ENCODE measurements around the gene PLA2G12B. TPM values are rescaled to one million over a fixed set of nuclear protein-coding genes. Genes with fewer than 3 reads are reported as not detected.
"Not testable (repeated sequence)": the region's sequence is repeated elsewhere in the genome, so short reads cannot be mapped to it uniquely, and the experiment has no call there.

The PLA2G12B gene, protein sequence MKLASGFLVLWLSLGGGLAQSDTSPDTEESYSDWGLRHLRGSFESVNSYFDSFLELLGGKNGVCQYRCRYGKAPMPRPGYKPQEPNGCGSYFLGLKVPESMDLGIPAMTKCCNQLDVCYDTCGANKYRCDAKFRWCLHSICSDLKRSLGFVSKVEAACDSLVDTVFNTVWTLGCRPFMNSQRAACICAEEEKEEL
- not detected for total RNA-seq

DNA sequence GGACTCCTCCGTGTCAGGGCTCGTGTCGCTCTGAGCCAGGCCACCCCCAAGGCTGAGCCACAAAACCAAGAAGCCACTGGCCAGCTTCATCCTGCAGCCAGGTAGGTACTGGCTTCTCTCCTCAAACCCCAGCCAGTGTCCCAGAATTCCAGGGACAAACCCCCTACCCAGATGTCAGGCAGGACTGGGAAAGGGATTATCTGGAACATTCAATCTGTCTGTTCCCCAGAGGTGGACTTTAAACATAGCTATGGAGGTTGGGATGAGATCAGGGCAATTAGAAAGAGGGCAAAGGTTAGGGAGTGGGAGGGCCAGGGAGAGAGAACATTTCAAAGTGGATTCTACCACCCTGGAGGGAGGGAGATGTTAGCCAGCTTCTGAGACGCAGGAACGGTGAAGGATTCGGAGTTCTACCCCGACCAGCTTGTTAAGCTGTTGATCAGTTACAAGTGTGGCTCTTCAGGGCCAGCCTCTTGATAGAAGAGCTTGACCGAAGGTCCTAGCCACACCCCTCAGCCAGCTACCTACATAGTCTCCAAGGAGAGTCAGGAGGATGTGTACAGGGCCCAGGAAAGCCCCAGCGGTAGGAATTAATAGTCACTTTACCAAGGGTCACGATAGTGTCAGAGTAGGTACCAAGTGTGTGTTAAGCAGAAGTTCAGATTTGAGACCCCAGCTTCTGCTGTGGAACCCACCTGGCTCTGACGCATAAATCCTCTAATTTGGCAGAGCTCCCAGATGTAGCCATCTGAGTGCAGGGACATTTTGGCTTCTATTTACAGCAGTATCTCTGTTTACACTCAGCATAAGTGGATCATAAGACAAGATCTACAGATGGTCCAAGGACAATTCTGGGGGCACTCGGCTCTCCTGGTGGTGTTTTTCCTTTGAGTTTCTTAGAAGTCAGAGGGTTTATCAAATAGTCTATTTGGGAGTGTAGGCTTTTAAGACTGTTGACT, at the start of gene PLA2G12B:
TSS of gene PLA2G12B (minus strand) at position 211 of the 959 bp plus-strand sequence. CDS start at position 90, 121 bp downstream.
- no peak within 1 kb of the TSS for H3K4me3 ChIP-seq
- 83% methylated on average over 11 of the region's 12 CpGs for WGBS
- intact Hi-C loops (cut with DNase I): no loop called here
- peaks cover 0 to 8% (median 0%) of the 10 kb centered on the region in 4 donors for H3K27me3 ChIP-seq
- TF ChIP-seq POLR2AphosphoS5 (IDR thresholded peaks at IDR 0.05): no peak
- TF ChIP-seq EP300 (IDR thresholded peaks at IDR 0.05): no peak
- no peak for TF ChIP-seq CTCF (IDR thresholded peaks at IDR 0.05)
- H3K4me1 ChIP-seq: peaks cover 0 to 7% (median 0%) of the 10 kb centered on the region in 4 donors
- DNase-seq (ENCODE audit: extremely low spot score): no peak
- H3K27ac ChIP-seq (replicated peaks in 1 of 4): no peak within 1 kb of the TSS
- H3K9me3 ChIP-seq: no peaks in the 10 kb centered on the region
- no peaks in the 10 kb centered on the region for H3K36me3 ChIP-seq

GRCh38 chr10:73003822-73004221, 49.2 kb upstream of the PLA2G12B start:
- H3K27ac ChIP-seq (replicated peaks in 1 of 4): no peak overlapping the region
- H3K4me1 ChIP-seq: no peaks in the 10 kb centered on the region
- no peaks in the 10 kb centered on the region for H3K9me3 ChIP-seq
- H3K36me3 ChIP-seq: peaks cover 12 to 59% (median 39%) of the 10 kb centered on the region in 4 donors
- no peak overlapping the region for H3K4me3 ChIP-seq
- no peak for TF ChIP-seq POLR2AphosphoS5 (IDR thresholded peaks at IDR 0.05)
- no peak for TF ChIP-seq CTCF (IDR thresholded peaks at IDR 0.05)
- no peak for TF ChIP-seq EP300 (IDR thresholded peaks at IDR 0.05)
- no peak for TF ChIP-seq POLR2A (IDR thresholded peaks at IDR 0.05; ENCODE audit: low read depth)
- no peak for DNase-seq (ENCODE audit: extremely low spot score)
- no peaks in the 10 kb centered on the region for H3K27me3 ChIP-seq
- intact Hi-C loops (cut with DNase I): no loop called here

- H3K36me3 ChIP-seq: peaks cover 11 to 31% (median 20%) of the 10 kb centered on the region in 4 donors
- intact Hi-C loops (cut with DNase I): no loop called here
Measured at GRCh38 chr10:73000973-73001372, 46.4 kb upstream of the PLA2G12B start.

DNA sequence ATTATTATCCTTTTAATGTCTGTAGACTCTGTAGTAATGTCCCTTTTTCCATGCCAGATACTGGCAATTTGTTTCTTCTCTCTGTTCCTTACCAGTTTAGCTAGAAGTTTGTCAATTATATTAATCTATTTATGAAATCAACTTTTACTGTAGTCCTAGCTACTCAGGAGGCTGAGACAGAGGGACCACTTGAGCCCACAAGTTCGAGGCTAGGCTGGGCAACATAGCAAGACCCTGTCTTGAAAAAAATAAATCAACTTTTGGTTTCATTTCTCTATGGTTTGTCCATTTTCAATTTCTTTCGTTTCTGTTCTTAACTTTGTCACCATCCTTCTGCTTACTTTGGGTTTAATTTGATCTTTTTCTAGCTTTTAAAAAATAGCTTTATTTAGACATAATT, 42.5 kb upstream of the PLA2G12B start:
- intact Hi-C loops (cut with DNase I): no loop called here
- no peak overlapping the region for H3K27ac ChIP-seq (replicated peaks in 1 of 4)
- no peak for DNase-seq (ENCODE audit: extremely low spot score)
- H3K4me3 ChIP-seq: no peak overlapping the region
- WGBS: 94% methylated on average over 2 of the region's 2 CpGs
- H3K27me3 ChIP-seq: no peaks in the 10 kb centered on the region
- H3K9me3 ChIP-seq: peaks cover 0 to 9% (median 0%) of the 10 kb centered on the region in 4 donors
- TF ChIP-seq POLR2AphosphoS5 (IDR thresholded peaks at IDR 0.05): no peak
- no peak for TF ChIP-seq POLR2A (IDR thresholded peaks at IDR 0.05; ENCODE audit: low read depth)
- no peak for TF ChIP-seq CTCF (IDR thresholded peaks at IDR 0.05)
- no peak for TF ChIP-seq EP300 (IDR thresholded peaks at IDR 0.05)
- no peaks in the 10 kb centered on the region for H3K4me1 ChIP-seq
- H3K36me3 ChIP-seq: peaks cover 0 to 4% (median 0%) of the 10 kb centered on the region in 4 donors

More at GRCh38 chr10:73000973-73001372, 46.4 kb upstream of the PLA2G12B start:
- H3K4me1 ChIP-seq: no peaks in the 10 kb centered on the region
- WGBS: 94% methylated on average over 3 of the region's 3 CpGs
- TF ChIP-seq POLR2A (IDR thresholded peaks at IDR 0.05; ENCODE audit: low read depth) (no peak), EP300 (IDR thresholded peaks at IDR 0.05) (no peak), CTCF (IDR thresholded peaks at IDR 0.05) (no peak), POLR2AphosphoS5 (IDR thresholded peaks at IDR 0.05) (no peak)
- H3K9me3 ChIP-seq: peaks cover 0 to 9% (median 0%) of the 10 kb centered on the region in 4 donors
- H3K27me3 ChIP-seq: no peaks in the 10 kb centered on the region
- no peak overlapping the region for H3K4me3 ChIP-seq
- H3K27ac ChIP-seq (replicated peaks in 1 of 4): no peak overlapping the region
- no peak for DNase-seq (ENCODE audit: extremely low spot score)

GRCh38 chr10:72995459-72995858, 40.9 kb upstream of the PLA2G12B start:
- DNase-seq (ENCODE audit: extremely low spot score); H3K4me3 ChIP-seq; H3K9me3 ChIP-seq; H3K27me3 ChIP-seq; H3K36me3 ChIP-seq; H3K27ac ChIP-seq (replicated peaks in 1 of 4); H3K4me1 ChIP-seq; intact Hi-C loops (cut with DNase I): not testable (repeated sequence)

DNA sequence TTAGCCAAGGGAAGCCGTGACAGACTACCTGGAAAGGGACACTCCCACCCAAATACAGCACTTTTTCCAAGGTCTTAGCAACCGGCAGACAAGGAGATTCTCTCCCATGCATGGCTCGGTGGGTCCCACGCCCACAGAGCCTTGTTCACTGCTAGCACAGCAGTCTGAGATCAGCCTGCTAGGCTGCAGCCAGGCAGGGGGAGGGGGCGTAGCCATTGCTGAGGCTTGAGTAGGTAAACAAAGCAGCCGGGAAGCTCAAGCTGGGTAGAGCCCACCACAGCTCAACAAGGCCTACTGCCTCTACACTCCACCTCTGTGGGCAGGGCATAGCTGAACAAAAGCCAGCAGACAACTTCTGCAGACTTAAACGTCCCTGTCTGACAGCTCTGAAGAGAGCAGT, 35.2 kb upstream of the PLA2G12B start:
- H3K27ac ChIP-seq (replicated peaks in 1 of 4); H3K4me1 ChIP-seq; intact Hi-C loops (cut with DNase I); H3K4me3 ChIP-seq; H3K9me3 ChIP-seq; DNase-seq (ENCODE audit: extremely low spot score); H3K27me3 ChIP-seq; H3K36me3 ChIP-seq: not testable (repeated sequence)
- 100% methylated on average over 1 of the region's 7 CpGs for WGBS

GRCh38 chr10:72984618-72985017, 30.0 kb upstream of the PLA2G12B start:
- H3K4me3 ChIP-seq; H3K27ac ChIP-seq (replicated peaks in 1 of 4); H3K36me3 ChIP-seq; H3K9me3 ChIP-seq; intact Hi-C loops (cut with DNase I); H3K4me1 ChIP-seq; DNase-seq (ENCODE audit: extremely low spot score): not testable (repeated sequence)
- H3K27me3 ChIP-seq: peaks cover 0 to 15% (median 0%) of the 10 kb centered on the region in 4 donors
- WGBS: 88% methylated on average over 4 of the region's 4 CpGs

Measured in esophagus muscularis mucosa (tissue), 4 donors.